ENCODE results near the gene ALG5.

The ALG5 gene

GRCh38 chr13:36959456-36960116 is 39.6 kb downstream of the ALG5 start:
- Histone ChIP-seq H2BK15ac (ENCODE audit: low read length) (no peak overlapping the region), H2BK120ac (ENCODE audit: low read depth, low read length) (no peak overlapping the region), H3K79me1 (ENCODE audit: low read depth, low read length) (no peaks in the 10 kb centered on the region), H3K18ac (ENCODE audit: low read length) (no peak overlapping the region), H3K4me1 (ENCODE audit: control insufficient read depth in 2 of 2, insufficient read depth in 1 of 2, low read depth in 1 of 2, low read length in 2 of 2) (no peaks in the 10 kb centered on the region), H3K9me3 (replicated peaks in 1 of 2; ENCODE audit: control insufficient read depth in 2 of 2, insufficient read depth in 1 of 2, low read depth in 1 of 2, low read length in 2 of 2) (no peaks in the 10 kb centered on the region), H3K27me3 (ENCODE audit: control insufficient read depth in 3 of 3, insufficient read depth in 3 of 3, low read depth in 1 of 3, low read length in 3 of 3) (no peaks in the 10 kb centered on the region), H3K27ac (replicated peaks; ENCODE audit: low read length) (no peak overlapping the region), H3K14ac (ENCODE audit: low read length) (no peak overlapping the region), H2BK5ac (ENCODE audit: low read length) (no peak overlapping the region), H3K23ac (ENCODE audit: low read depth, low read length, poor library complexity) (no peak overlapping the region), H3K36me3 (replicated peaks in 1 of 2; ENCODE audit: control insufficient read depth in 2 of 2, insufficient read depth in 2 of 2, low read length in 2 of 2) (peaks cover 9 to 85% of the 10 kb centered on the region in 2 donors), H3K9ac (ENCODE audit: low read depth, low read length, poor library complexity) (no peak overlapping the region), H2BK12ac (ENCODE audit: low read length) (no peak overlapping the region), H2AK5ac (ENCODE audit: low read depth, low read length) (no peak overlapping the region), H2AFZ (ENCODE audit: low read length) (no peak overlapping the region), H3K4ac (ENCODE audit: low read length) (no peak overlapping the region), H3K4me2 (ENCODE audit: insufficient read depth, low read length, poor library complexity, severe bottlenecking) (no peak overlapping the region), H3K4me3 (ENCODE audit: low read length in 2 of 2) (no peak overlapping the region), H4K8ac (ENCODE audit: low read depth, low read length) (no peak overlapping the region), H4K91ac (ENCODE audit: low read depth, low read length, poor library complexity) (no peak overlapping the region)
- no peak for DNase-seq (ENCODE audit: low spot score)
- WGBS, 2 donors (ENCODE audit: extremely low coverage in 2 of 2, insufficient read length in 2 of 2, insufficient replicate concordance in 1 of 2) = no CpG with 5 or more reads among the region's 2 CpGs

- H4K91ac ChIP-seq (ENCODE audit: low read depth, low read length, poor library complexity) = no peak overlapping the region
- peaks cover 2 to 87% of the 10 kb centered on the region in 2 donors for H3K36me3 ChIP-seq (replicated peaks in 1 of 2; ENCODE audit: control insufficient read depth in 2 of 2, insufficient read depth in 2 of 2, low read length in 2 of 2)
Measured at GRCh38 chr13:36954542-36954941, 44.6 kb downstream of the ALG5 start.

GRCh38 chr13:36950920-36951319 is 48.2 kb downstream of the ALG5 start:
- WGBS, 2 donors (ENCODE audit: extremely low coverage in 2 of 2, insufficient read length in 2 of 2, insufficient replicate concordance in 1 of 2) = no CpG with 5 or more reads among the region's 2 CpGs
- Histone ChIP-seq H2BK120ac (ENCODE audit: low read depth, low read length) (no peak overlapping the region), H3K27ac (replicated peaks; ENCODE audit: low read length) (no peak overlapping the region), H3K4me3 (ENCODE audit: low read length in 2 of 2) (no peak overlapping the region), H2AK5ac (ENCODE audit: low read depth, low read length) (no peak overlapping the region), H3K23ac (ENCODE audit: low read depth, low read length, poor library complexity) (no peak overlapping the region), H3K4me2 (ENCODE audit: insufficient read depth, low read length, poor library complexity, severe bottlenecking) (no peak overlapping the region), H3K9me3 (replicated peaks in 1 of 2; ENCODE audit: control insufficient read depth in 2 of 2, insufficient read depth in 1 of 2, low read depth in 1 of 2, low read length in 2 of 2) (no peaks in the 10 kb centered on the region), H4K8ac (ENCODE audit: low read depth, low read length) (no peak overlapping the region), H4K91ac (ENCODE audit: low read depth, low read length, poor library complexity) (no peak overlapping the region), H2BK5ac (ENCODE audit: low read length) (no peak overlapping the region), H2BK12ac (ENCODE audit: low read length) (no peak overlapping the region), H3K4me1 (ENCODE audit: control insufficient read depth in 2 of 2, insufficient read depth in 1 of 2, low read depth in 1 of 2, low read length in 2 of 2) (no peaks in the 10 kb centered on the region), H3K14ac (ENCODE audit: low read length) (no peak overlapping the region), H2AFZ (ENCODE audit: low read length) (no peak overlapping the region), H3K79me1 (ENCODE audit: low read depth, low read length) (no peaks in the 10 kb centered on the region), H3K9ac (ENCODE audit: low read depth, low read length, poor library complexity) (no peak overlapping the region), H3K36me3 (replicated peaks in 1 of 2; ENCODE audit: control insufficient read depth in 2 of 2, insufficient read depth in 2 of 2, low read length in 2 of 2) (peaks cover 2 to 84% of the 10 kb centered on the region in 2 donors), H2BK15ac (ENCODE audit: low read length) (no peak overlapping the region), H3K4ac (ENCODE audit: low read length) (no peak overlapping the region), H3K18ac (ENCODE audit: low read length) (no peak overlapping the region), H3K27me3 (ENCODE audit: control insufficient read depth in 3 of 3, insufficient read depth in 3 of 3, low read depth in 1 of 3, low read length in 3 of 3) (no peaks in the 10 kb centered on the region)
- no peak for DNase-seq (ENCODE audit: low spot score)

More at GRCh38 chr13:36954542-36954941, 44.6 kb downstream of the ALG5 start:
- H4K8ac ChIP-seq (ENCODE audit: low read depth, low read length) = no peak overlapping the region
- no peak overlapping the region for H2BK120ac ChIP-seq (ENCODE audit: low read depth, low read length)
- no peak overlapping the region for H3K14ac ChIP-seq (ENCODE audit: low read length)
- no peak overlapping the region for H3K4me3 ChIP-seq (ENCODE audit: low read length in 2 of 2)
- no peak overlapping the region for H2BK5ac ChIP-seq (ENCODE audit: low read length)
- H3K79me1 ChIP-seq (ENCODE audit: low read depth, low read length) = no peaks in the 10 kb centered on the region
- H2AK5ac ChIP-seq (ENCODE audit: low read depth, low read length) = no peak overlapping the region
- no peak overlapping the region for H3K23ac ChIP-seq (ENCODE audit: low read depth, low read length, poor library complexity)
- H3K4me1 ChIP-seq (ENCODE audit: control insufficient read depth in 2 of 2, insufficient read depth in 1 of 2, low read depth in 1 of 2, low read length in 2 of 2) = no peaks in the 10 kb centered on the region
- DNase-seq (ENCODE audit: low spot score) = no peak
- no peaks in the 10 kb centered on the region for H3K27me3 ChIP-seq (ENCODE audit: control insufficient read depth in 3 of 3, insufficient read depth in 3 of 3, low read depth in 1 of 3, low read length in 3 of 3)
- H3K4me2 ChIP-seq (ENCODE audit: insufficient read depth, low read length, poor library complexity, severe bottlenecking) = no peak overlapping the region
- no peak overlapping the region for H3K4ac ChIP-seq (ENCODE audit: low read length)
- no peaks in the 10 kb centered on the region for H3K9me3 ChIP-seq (replicated peaks in 1 of 2; ENCODE audit: control insufficient read depth in 2 of 2, insufficient read depth in 1 of 2, low read depth in 1 of 2, low read length in 2 of 2)
- H2BK15ac ChIP-seq (ENCODE audit: low read length) = no peak overlapping the region
- no peak overlapping the region for H3K9ac ChIP-seq (ENCODE audit: low read depth, low read length, poor library complexity)
- no peak overlapping the region for H2BK12ac ChIP-seq (ENCODE audit: low read length)
- H2AFZ ChIP-seq (ENCODE audit: low read length) = no peak overlapping the region
- H3K18ac ChIP-seq (ENCODE audit: low read length) = no peak overlapping the region
- no peak overlapping the region for H3K27ac ChIP-seq (replicated peaks; ENCODE audit: low read length)

- Histone ChIP-seq H3K36me3 (replicated peaks in 1 of 2; ENCODE audit: control insufficient read depth in 2 of 2, insufficient read depth in 2 of 2, low read length in 2 of 2) (peaks cover 2 to 79% of the 10 kb centered on the region in 2 donors), H2BK120ac (ENCODE audit: low read depth, low read length) (no peak overlapping the region), H4K91ac (ENCODE audit: low read depth, low read length, poor library complexity) (no peak overlapping the region), H3K9me3 (replicated peaks in 1 of 2; ENCODE audit: control insufficient read depth in 2 of 2, insufficient read depth in 1 of 2, low read depth in 1 of 2, low read length in 2 of 2) (no peaks in the 10 kb centered on the region), H3K4me3 (ENCODE audit: low read length in 2 of 2) (no peak overlapping the region), H2BK15ac (ENCODE audit: low read length) (no peak overlapping the region), H3K4ac (ENCODE audit: low read length) (no peak overlapping the region), H3K79me1 (ENCODE audit: low read depth, low read length) (no peaks in the 10 kb centered on the region), H3K18ac (ENCODE audit: low read length) (no peak overlapping the region), H3K27ac (replicated peaks; ENCODE audit: low read length) (no peak overlapping the region), H4K8ac (ENCODE audit: low read depth, low read length) (no peak overlapping the region), H2BK5ac (ENCODE audit: low read length) (no peak overlapping the region), H3K23ac (ENCODE audit: low read depth, low read length, poor library complexity) (no peak overlapping the region), H2BK12ac (ENCODE audit: low read length) (no peak overlapping the region), H2AK5ac (ENCODE audit: low read depth, low read length) (no peak overlapping the region), H3K27me3 (ENCODE audit: control insufficient read depth in 3 of 3, insufficient read depth in 3 of 3, low read depth in 1 of 3, low read length in 3 of 3) (no peaks in the 10 kb centered on the region), H3K4me1 (ENCODE audit: control insufficient read depth in 2 of 2, insufficient read depth in 1 of 2, low read depth in 1 of 2, low read length in 2 of 2) (peaks cover 0 to 4% of the 10 kb centered on the region in 2 donors), H2AFZ (ENCODE audit: low read length) (no peak overlapping the region), H3K4me2 (ENCODE audit: insufficient read depth, low read length, poor library complexity, severe bottlenecking) (no peak overlapping the region), H3K9ac (ENCODE audit: low read depth, low read length, poor library complexity) (no peak overlapping the region), H3K14ac (ENCODE audit: low read length) (no peak overlapping the region)
- WGBS, 2 donors (ENCODE audit: extremely low coverage in 2 of 2, insufficient read length in 2 of 2, insufficient replicate concordance in 1 of 2) = no CpG with 5 or more reads among the region's 4 CpGs
- no peak for DNase-seq (ENCODE audit: low spot score)
Measured at GRCh38 chr13:36950330-36950729, 48.8 kb downstream of the ALG5 start.

All from neuronal stem cell (in vitro differentiated cells).